ENCODE measurements around the gene CCNJL. TPM values are rescaled to one million over a fixed set of nuclear protein-coding genes. Genes with fewer than 3 reads are reported as not detected.
A peak's percentile ranks its signal among the peaks of the same experiment; 100 is the strongest.

Gene CCNJL, protein sequence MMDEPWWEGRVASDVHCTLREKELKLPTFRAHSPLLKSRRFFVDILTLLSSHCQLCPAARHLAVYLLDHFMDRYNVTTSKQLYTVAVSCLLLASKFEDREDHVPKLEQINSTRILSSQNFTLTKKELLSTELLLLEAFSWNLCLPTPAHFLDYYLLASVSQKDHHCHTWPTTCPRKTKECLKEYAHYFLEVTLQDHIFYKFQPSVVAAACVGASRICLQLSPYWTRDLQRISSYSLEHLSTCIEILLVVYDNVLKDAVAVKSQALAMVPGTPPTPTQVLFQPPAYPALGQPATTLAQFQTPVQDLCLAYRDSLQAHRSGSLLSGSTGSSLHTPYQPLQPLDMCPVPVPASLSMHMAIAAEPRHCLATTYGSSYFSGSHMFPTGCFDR
- under 1 TPM in 1 of 2 experiments, not detected in 1; 0.23 TPM for total RNA-seq

GRCh38 chr5:160312134-160312959 lies at the start of gene CCNJL:
TSS of gene CCNJL (minus strand) at chr5:160312564. CDS start at chr5:160311923, 641 bp downstream.
- Mint-ChIP-seq H3K36me3 (no peaks in the 10 kb centered on the region), H3K4me1 (peaks cover 16% of the 10 kb centered on the region), H3K9me3 (ENCODE audit: low read depth) (no peaks in the 10 kb centered on the region), H3K27me3 (peaks cover 85% of the 10 kb centered on the region), H3K4me3 (peak within 1 kb of the TSS; percentile 60), H3K27ac (no peak within 1 kb of the TSS)
- no peak for DNase-seq
- peak; percentile 45 for ATAC-seq
- CTCF ChIA-PET, result no interaction called here

GRCh38 chr5:160361624-160362228 lies 49.4 kb upstream of the CCNJL start:
- no peak for DNase-seq
- H3K9me3 Mint-ChIP-seq (ENCODE audit: low read depth), result no peaks in the 10 kb centered on the region
- no peak overlapping the region for H3K27ac Mint-ChIP-seq
- ATAC-seq, result no peak
- no peak overlapping the region for H3K4me3 Mint-ChIP-seq
- H3K4me1 Mint-ChIP-seq, result no peaks in the 10 kb centered on the region
- CTCF ChIA-PET, result interaction anchor here (0.9 kb wide), 1 partner anchor 29 kb away, joined by 3 read pairs; no protein-coding TSS in a partner anchor
- no peaks in the 10 kb centered on the region for H3K36me3 Mint-ChIP-seq
- peaks cover 6% of the 10 kb centered on the region for H3K27me3 Mint-ChIP-seq

GRCh38 chr5:160360310-160360709 lies 47.9 kb upstream of the CCNJL start:
- H3K27me3 Mint-ChIP-seq, result peaks cover 6% of the 10 kb centered on the region
- no peaks in the 10 kb centered on the region for H3K9me3 Mint-ChIP-seq (ENCODE audit: low read depth)
- no peak for ATAC-seq
- H3K4me1 Mint-ChIP-seq, result no peaks in the 10 kb centered on the region
- CTCF ChIA-PET, result no interaction called here
- H3K4me3 Mint-ChIP-seq, result no peak overlapping the region
- no peak overlapping the region for H3K27ac Mint-ChIP-seq
- H3K36me3 Mint-ChIP-seq, result no peaks in the 10 kb centered on the region
- no peak for DNase-seq

DNA sequence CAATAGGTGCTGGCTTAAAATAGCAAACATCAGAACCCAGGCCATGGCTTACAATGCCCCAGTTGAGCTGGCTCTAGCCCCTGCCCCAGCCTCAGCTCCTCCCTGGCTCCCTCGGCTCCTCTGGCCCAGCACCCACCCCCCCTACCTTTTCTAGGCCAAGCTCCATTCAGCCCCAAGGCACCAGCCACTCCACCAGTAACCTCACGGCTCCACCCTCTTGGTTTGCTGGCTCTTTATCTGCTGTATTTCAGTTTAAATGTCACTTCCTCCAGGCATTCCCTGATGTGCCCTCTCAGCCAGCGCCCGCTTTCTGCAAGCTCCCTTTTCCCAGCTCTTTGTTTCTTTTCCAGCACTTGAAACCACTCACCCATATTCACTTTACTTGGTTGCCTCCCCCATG lies 47.5 kb upstream of the CCNJL start:
- no peaks in the 10 kb centered on the region for H3K9me3 Mint-ChIP-seq (ENCODE audit: low read depth)
- H3K27ac Mint-ChIP-seq, result no peak overlapping the region
- ATAC-seq (no peak), DNase-seq (no peak)
- H3K4me3 Mint-ChIP-seq, result no peak overlapping the region
- CTCF ChIA-PET, result no interaction called here
- peaks cover 6% of the 10 kb centered on the region for H3K27me3 Mint-ChIP-seq
- no peaks in the 10 kb centered on the region for H3K4me1 Mint-ChIP-seq
- no peaks in the 10 kb centered on the region for H3K36me3 Mint-ChIP-seq

DNA sequence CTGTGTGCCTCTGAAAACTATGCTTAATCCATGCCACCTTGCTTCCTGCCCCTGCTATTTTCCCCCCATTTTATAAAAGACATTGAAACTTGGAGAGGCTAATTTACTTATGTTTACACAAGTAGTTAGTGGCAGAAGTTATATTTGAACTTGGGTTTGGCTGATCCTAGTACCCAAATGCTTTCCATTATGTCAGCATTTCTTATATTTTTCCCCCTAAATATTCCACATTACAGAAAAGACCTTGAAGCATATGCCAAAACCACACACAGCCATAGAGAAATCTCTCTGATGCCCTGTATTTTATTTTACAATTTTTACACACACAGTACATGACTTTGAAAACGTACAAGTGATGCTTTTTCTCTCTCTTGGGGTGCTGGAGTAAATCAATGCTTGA lies 46.9 kb upstream of the CCNJL start:
- ATAC-seq (no peak), DNase-seq (no peak)
- no peaks in the 10 kb centered on the region for H3K4me1 Mint-ChIP-seq
- no peak overlapping the region for H3K27ac Mint-ChIP-seq
- no peaks in the 10 kb centered on the region for H3K9me3 Mint-ChIP-seq (ENCODE audit: low read depth)
- H3K4me3 Mint-ChIP-seq, result no peak overlapping the region
- CTCF ChIA-PET, result no interaction called here
- H3K27me3 Mint-ChIP-seq, result peaks cover 6% of the 10 kb centered on the region
- no peaks in the 10 kb centered on the region for H3K36me3 Mint-ChIP-seq

DNA sequence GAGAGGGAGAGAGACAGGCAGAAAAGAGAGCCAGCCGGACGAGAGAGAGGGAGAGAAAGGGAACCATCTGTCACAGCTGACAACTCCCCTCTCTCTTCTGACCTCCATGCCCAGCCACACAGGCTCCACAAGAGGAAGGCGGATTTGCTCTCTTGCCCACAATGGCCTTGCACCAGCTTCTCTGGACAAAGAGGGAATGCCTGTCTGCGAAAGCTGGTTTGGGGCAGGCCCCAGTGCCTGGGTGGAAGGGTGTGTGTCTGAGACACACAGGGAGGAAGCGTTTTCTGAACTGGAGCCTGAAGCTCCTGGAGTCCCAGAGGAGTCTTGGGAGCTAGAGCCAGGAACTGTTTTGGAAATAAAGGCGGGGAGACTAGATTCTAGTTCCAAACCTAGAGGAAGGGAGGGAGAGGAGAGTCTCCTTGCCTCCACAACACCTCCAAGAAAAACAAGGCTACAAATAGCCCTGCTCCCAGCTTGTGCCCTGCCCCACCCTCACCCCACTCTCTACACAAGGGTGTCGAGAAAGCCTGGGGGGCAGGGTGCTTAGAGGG lies 45.6 kb upstream of the CCNJL start:
- H3K27me3 Mint-ChIP-seq, result peaks cover 6% of the 10 kb centered on the region
- CTCF ChIA-PET, result interaction anchor here (1.5 kb wide), 1 partner anchor 32 kb away, joined by 3 read pairs; no protein-coding TSS in a partner anchor
- no peaks in the 10 kb centered on the region for H3K36me3 Mint-ChIP-seq
- H3K9me3 Mint-ChIP-seq (ENCODE audit: low read depth), result no peaks in the 10 kb centered on the region
- no peak overlapping the region for H3K4me3 Mint-ChIP-seq
- ATAC-seq, result no peak
- no peak overlapping the region for H3K27ac Mint-ChIP-seq
- no peaks in the 10 kb centered on the region for H3K4me1 Mint-ChIP-seq
- DNase-seq, result no peak

GRCh38 chr5:160357394-160357793 lies 45.0 kb upstream of the CCNJL start:
- Mint-ChIP-seq H3K27me3 (peaks cover 6% of the 10 kb centered on the region), H3K36me3 (no peaks in the 10 kb centered on the region), H3K27ac (no peak overlapping the region), H3K4me1 (no peaks in the 10 kb centered on the region), H3K4me3 (no peak overlapping the region), H3K9me3 (ENCODE audit: low read depth) (no peaks in the 10 kb centered on the region)
- DNase-seq (no peak), ATAC-seq (no peak)
- CTCF ChIA-PET, result interaction anchor here (1.5 kb wide), 1 partner anchor 32 kb away, joined by 3 read pairs; no protein-coding TSS in a partner anchor

- no peaks in the 10 kb centered on the region for H3K4me1 Mint-ChIP-seq
- no peaks in the 10 kb centered on the region for H3K36me3 Mint-ChIP-seq
- H3K9me3 Mint-ChIP-seq (ENCODE audit: low read depth), result no peaks in the 10 kb centered on the region
- DNase-seq (no peak), ATAC-seq (no peak)
- H3K27me3 Mint-ChIP-seq, result peaks cover 6% of the 10 kb centered on the region
- H3K27ac Mint-ChIP-seq, result no peak overlapping the region
- no peak overlapping the region for H3K4me3 Mint-ChIP-seq
- CTCF ChIA-PET, result interaction anchor here (1.5 kb wide), 1 partner anchor 33 kb away, joined by 3 read pairs; no protein-coding TSS in a partner anchor
These were observed 44.4 kb upstream of the CCNJL start for GRCh38 chr5:160356550-160357347.

DNA sequence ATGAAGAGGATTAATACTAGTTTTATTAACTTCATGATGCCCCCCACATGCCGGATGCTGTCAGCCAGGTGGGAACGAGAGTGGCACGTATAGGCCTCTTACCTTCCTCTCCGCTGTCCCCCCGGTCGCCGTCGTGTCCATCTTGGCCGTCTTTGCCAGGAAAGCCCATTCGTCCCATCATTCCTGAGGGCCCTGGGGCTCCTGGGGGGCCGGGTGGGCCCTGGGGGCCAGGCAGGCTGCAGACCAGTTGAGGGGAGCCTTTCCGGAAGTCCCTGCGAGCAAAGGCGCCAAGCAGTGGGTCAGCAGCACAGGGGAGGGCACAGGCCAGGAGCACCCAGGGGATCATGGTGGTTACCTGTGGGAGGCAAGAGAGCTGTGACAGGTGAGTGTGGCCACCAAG lies 42.3 kb upstream of the CCNJL start:
- Mint-ChIP-seq H3K27ac (no peak overlapping the region), H3K27me3 (peaks cover 3% of the 10 kb centered on the region), H3K4me1 (no peaks in the 10 kb centered on the region), H3K36me3 (no peaks in the 10 kb centered on the region), H3K9me3 (ENCODE audit: low read depth) (no peaks in the 10 kb centered on the region), H3K4me3 (no peak overlapping the region)
- no peak for DNase-seq
- no peak for ATAC-seq
- CTCF ChIA-PET, result no interaction called here

- no peaks in the 10 kb centered on the region for H3K36me3 Mint-ChIP-seq
- H3K27ac Mint-ChIP-seq, result no peak overlapping the region
- no peak for DNase-seq
- CTCF ChIA-PET, result no interaction called here
- H3K9me3 Mint-ChIP-seq (ENCODE audit: low read depth), result no peaks in the 10 kb centered on the region
- ATAC-seq, result no peak
- no peak overlapping the region for H3K4me3 Mint-ChIP-seq
- H3K27me3 Mint-ChIP-seq, result no peaks in the 10 kb centered on the region
- no peaks in the 10 kb centered on the region for H3K4me1 Mint-ChIP-seq
These were observed 41.0 kb upstream of the CCNJL start for GRCh38 chr5:160353379-160353778.

- DNase-seq (no peak), ATAC-seq (no peak)
- Mint-ChIP-seq H3K9me3 (ENCODE audit: low read depth) (no peaks in the 10 kb centered on the region), H3K4me3 (no peak overlapping the region), H3K27me3 (no peaks in the 10 kb centered on the region), H3K36me3 (no peaks in the 10 kb centered on the region), H3K4me1 (no peaks in the 10 kb centered on the region), H3K27ac (no peak overlapping the region)
- CTCF ChIA-PET, result interaction anchor here (0.8 to 1.4 kb wide), 3 partner anchors 8 to 331 kb away, joined by 3 read pairs; no protein-coding TSS in a partner anchor
These were observed 39.9 kb upstream of the CCNJL start for GRCh38 chr5:160352308-160352707.

GRCh38 chr5:160349935-160350303 lies 37.6 kb upstream of the CCNJL start:
- CTCF ChIA-PET, result no interaction called here
- H3K9me3 Mint-ChIP-seq (ENCODE audit: low read depth), result no peaks in the 10 kb centered on the region
- no peak overlapping the region for H3K4me3 Mint-ChIP-seq
- DNase-seq, result no peak
- no peak for ATAC-seq
- no peak overlapping the region for H3K27ac Mint-ChIP-seq
- H3K27me3 Mint-ChIP-seq, result no peaks in the 10 kb centered on the region
- peaks cover 2% of the 10 kb centered on the region for H3K4me1 Mint-ChIP-seq
- no peaks in the 10 kb centered on the region for H3K36me3 Mint-ChIP-seq

Measured in activated CD8-positive, alpha-beta memory T cell treated with anti-CD3 and anti-CD28 coated beads, Interleukin-2, amount 10 ng/mL, durations not matched to agents 7 days and 5 days (primary cell).